A549 (cell line): ENCODE data around the gene ROPN1L. TPM values are rescaled to one million over a fixed set of nuclear protein-coding genes. Genes with fewer than 3 reads are reported as not detected.
A peak's percentile ranks its signal among the peaks of the same experiment; 100 is the strongest.

Source experiments
- ATAC-seq, 2 experiments: fragments of 200-7000 bp in 1 of 2; fragments of >200 bp in 1 of 2; cut with Nextera tagmentation in 1 of 2; cut with Tn5 transposase in 1 of 2; 3 replicates each; pipeline versions ENCODE4 v1.8.0 to v1.9.1; 2018 to 2020; ENCODE audit warnings: mild to moderate bottlenecking in 1 of 2, moderate library complexity in 1 of 2
- CTCF ChIA-PET: fragments of 300-600 bp; sonication (Branson Sonifier 250); formaldehyde crosslinking; extraction: SDS; loops from one replicate; lab custom pipeline; 2021; ENCODE audit warnings: antibody characterized with exemption, inconsistent platforms; lab: Yijun Ruan, JAX
- POLR2A ChIA-PET: fragments of 350-600 bp; formaldehyde crosslinking; extraction: SDS; loops from one replicate; lab custom pipeline; 2021; ENCODE audit warnings: antibody characterized with exemption, inconsistent platforms; lab: Yijun Ruan, JAX
- DNase-seq, 2 experiments: peaks; one replicate each; pipeline versions ENCODE4 v3.0.0 to v3.0.0-alpha.2; 2011 to 2016; ENCODE audit warnings: low read depth in 1 of 2, low spot score in 1 of 2
- FAIRE-seq: peaks from 2 replicates; lab custom pipeline; 2011; peaks lifted over from hg19 to GRCh38; lab: Jason Lieb, UNC
- H3K27ac ChIP-seq, 2 experiments: fragments of >200 bp; sonication (Bioruptor Twin); formaldehyde crosslinking; 3 replicates each; pipeline ENCODE4 v1.5.1; 2016 to 2017
- H3K4me1 ChIP-seq: fragments of >200 bp; sonication (Bioruptor Twin); formaldehyde crosslinking; 3 replicates; pipeline ENCODE4 v1.6.1; 2016
- H3K4me2 ChIP-seq: fragments of >200 bp; sonication (Bioruptor Twin); formaldehyde crosslinking; 3 replicates; pipeline ENCODE4 v1.6.1; 2016
- H3K4me3 ChIP-seq: fragments of >200 bp; sonication (Bioruptor Twin); formaldehyde crosslinking; 3 replicates; pipeline ENCODE4 v1.5.1; 2016
- H3K9me3 ChIP-seq: fragments of >200 bp; sonication (Bioruptor Twin); formaldehyde crosslinking; 3 replicates; pipeline ENCODE4 v1.6.1; 2016
- CBX2 ChIP-seq: fragments of 200-600 bp; sonication (generic); IDR thresholded peaks from 2 replicates; pipeline ENCODE4 v1.6.1; 2016; ENCODE audit warnings: low read depth, mild to moderate bottlenecking, borderline replicate concordance
- CHD4 ChIP-seq: fragments of 200-600 bp; sonication (generic); IDR thresholded peaks from 2 replicates; pipeline ENCODE4 v1.6.1; 2016; ENCODE audit warnings: antibody characterized with exemption, mild to moderate bottlenecking, borderline replicate concordance
- EHF ChIP-seq: fragments of 250-450 bp; sonication (Bioruptor Pico); IDR thresholded peaks from 2 replicates; pipeline ENCODE4 v1.5.0; 2020; ENCODE audit warnings: mild to moderate bottlenecking
- FOSB ChIP-seq: fragments of 250-450 bp; sonication (Bioruptor Pico); IDR thresholded peaks from 2 replicates; pipeline ENCODE4 v1.5.0; 2020; ENCODE audit warnings: mild to moderate bottlenecking, moderate library complexity
- FOSL2 ChIP-seq, 2 experiments: fragments of 450-650 bp in 1 of 2; fragments of >200 bp in 1 of 2; sonication (Bioruptor Twin) in 1 of 2; formaldehyde crosslinking; IDR thresholded peaks; 2 replicates each; pipeline versions ENCODE4 v1.5.0 to v1.6.1; 2016 to 2020; ENCODE audit warnings: mild to moderate bottlenecking in 1 of 2, moderate library complexity in 1 of 2
- FOXS1 ChIP-seq: fragments of 250-450 bp; sonication (Bioruptor Pico); IDR thresholded peaks from 2 replicates; pipeline ENCODE4 v1.5.0; 2020; ENCODE audit warnings: mild to moderate bottlenecking, moderate library complexity
- HDAC2 ChIP-seq: fragments of 200-600 bp; sonication (generic); IDR thresholded peaks from 2 replicates; pipeline ENCODE4 v1.6.1; 2016
- HOXA7 ChIP-seq: fragments of 250-450 bp; sonication (Bioruptor Pico); IDR thresholded peaks from 2 replicates; pipeline ENCODE4 v1.5.0; 2020; ENCODE audit warnings: mild to moderate bottlenecking, moderate library complexity
- HOXB13 ChIP-seq: fragments of 250-450 bp; sonication (Bioruptor Pico); IDR thresholded peaks from 2 replicates; pipeline ENCODE4 v1.5.0; 2020; ENCODE audit warnings: low read depth, mild to moderate bottlenecking, moderate library complexity
- JUNB ChIP-seq: fragments of >200 bp; sonication (Bioruptor Twin); formaldehyde crosslinking; IDR thresholded peaks from 2 replicates; pipeline ENCODE4 v1.6.1; 2016
- KDM1A ChIP-seq: fragments of 200-600 bp; sonication (generic); IDR thresholded peaks from 2 replicates; pipeline ENCODE4 v1.6.1; 2016; ENCODE audit warnings: low read depth, mild to moderate bottlenecking
- MAFK ChIP-seq: fragments of 450-650 bp; IDR thresholded peaks from 2 replicates; pipeline ENCODE4 v1.6.1; 2014; ENCODE audit not compliant: partially characterized antibody
- MAZ ChIP-seq: fragments of 150-350 bp; IDR thresholded peaks from 2 replicates; pipeline ENCODE4 v1.6.1; 2014; ENCODE audit warnings: antibody characterized with exemption, low read depth, low read length, borderline replicate concordance
- MYC ChIP-seq: IDR thresholded peaks from 2 replicates; pipeline ENCODE4 v1.6.1; 2012; ENCODE audit warnings: mild to moderate bottlenecking, inconsistent platforms, low read length, improper control_type of control experiment, borderline replicate concordance
- NFE2L2 ChIP-seq: fragments of 150-350 bp; conservative IDR thresholded peaks from 2 replicates; pipeline ENCODE4 v1.6.1; 2014; ENCODE audit warnings: low read length
- NR3C1 ChIP-seq: fragments of >200 bp; sonication (Bioruptor Twin); formaldehyde crosslinking; IDR thresholded peaks from 3 replicates; pipeline ENCODE4 v1.6.1; 2017
- POLR2A ChIP-seq: IDR thresholded peaks from 2 replicates; pipeline ENCODE4 v1.6.1; 2012; ENCODE audit warnings: mild to moderate bottlenecking, low read length
- POLR2AphosphoS2 ChIP-seq: conservative IDR thresholded peaks from 2 replicates; pipeline ENCODE4 v1.6.1; 2012; ENCODE audit warnings: low read length, improper control_type of control experiment, inconsistent platforms
- RAD21 ChIP-seq, 2 experiments: fragments of >200 bp in 1 of 2; sonication (Bioruptor Twin) in 1 of 2; formaldehyde crosslinking in 1 of 2; IDR thresholded peaks in 1 of 2; conservative IDR thresholded peaks in 1 of 2; 2 replicates in 1 of 2; 3 replicates in 1 of 2; pipeline ENCODE4 v1.6.1; 2012 to 2018; ENCODE audit warnings: inconsistent platforms in 1 of 2
- RARB ChIP-seq: fragments of 250-450 bp; sonication (Bioruptor Pico); IDR thresholded peaks from 2 replicates; pipeline ENCODE4 v1.8.0; 2021; ENCODE audit warnings: mild to moderate bottlenecking, moderate library complexity
- RCOR1 ChIP-seq: fragments of 150-350 bp; IDR thresholded peaks from 2 replicates; pipeline ENCODE4 v1.6.1; 2014; ENCODE audit warnings: antibody characterized with exemption, low read length, low read depth
- RFX5 ChIP-seq: fragments of 450-650 bp; IDR thresholded peaks from 2 replicates; pipeline ENCODE4 v1.7.1; 2014; ENCODE audit warnings: antibody characterized with exemption, mild to moderate bottlenecking, moderate library complexity
- RNF2 ChIP-seq: fragments of 200-600 bp; sonication (generic); IDR thresholded peaks from 2 replicates; pipeline ENCODE4 v1.6.1; 2016; ENCODE audit warnings: low read depth, mild to moderate bottlenecking, antibody characterized with exemption, moderate library complexity, borderline replicate concordance
- SMC3 ChIP-seq: fragments of >200 bp; sonication (Bioruptor Twin); formaldehyde crosslinking; IDR thresholded peaks from 3 replicates; pipeline ENCODE4 v1.6.1; 2018; ENCODE audit warnings: inconsistent platforms
- SREBF2 ChIP-seq: fragments of 450-650 bp; IDR thresholded peaks from 2 replicates; pipeline ENCODE4 v1.6.1; 2014; ENCODE audit warnings: mild to moderate bottlenecking, moderate library complexity
- TFCP2L1 ChIP-seq: fragments of 250-450 bp; sonication (Bioruptor Pico); IDR thresholded peaks from 2 replicates; pipeline ENCODE4 v1.5.0; 2021; ENCODE audit warnings: mild to moderate bottlenecking
- TP53 ChIP-seq: fragments of 250-450 bp; sonication (Bioruptor Pico); IDR thresholded peaks from 2 replicates; pipeline ENCODE4 v1.5.0; 2021; ENCODE audit warnings: mild to moderate bottlenecking, moderate library complexity
- ZFP36 ChIP-seq: fragments of 450-650 bp; IDR thresholded peaks from 2 replicates; pipeline ENCODE4 v1.6.1; 2014; ENCODE audit warnings: borderline replicate concordance; ENCODE audit not compliant: partially characterized antibody
- ZSCAN20 ChIP-seq: fragments of 250-450 bp; sonication (Bioruptor Pico); IDR thresholded peaks from 2 replicates; pipeline ENCODE4 v1.8.0; 2022; ENCODE audit warnings: mild to moderate bottlenecking, moderate library complexity
- WGBS: methylation state at CpG from one replicate; pipeline ENCODE4 v1.1.6; 2017; ENCODE audit errors: missing lambda C conversion rate; 5-methylcytosine and 5-hydroxymethylcytosine counted together
- polyA plus RNA-seq, 4 experiments: library from polyadenylated mRNA; depleted of rRNA in 3 of 4; stranded (reverse); fragments of >200 nt; fragmentation: RNase III in 1 of 4; extraction: RNeasy Plus Mini Kit Qiagen cat#74134 plus additional on column Dnase treatment in 1 of 4; gene quantifications; 2 replicates in 3 of 4; 3 replicates in 1 of 4; pipeline ENCODE4 v1.2.3, GENCODE V29; 2011 to 2017
- TF ChIP-seq, protein P1 (sequence below): fragments of >200 bp; sonication (Bioruptor Twin); formaldehyde crosslinking; IDR thresholded peaks from 3 replicates; pipeline ENCODE4 v1.6.1; 2016
- TF ChIP-seq, protein P2 (sequence below): IDR thresholded peaks from 2 replicates; pipeline ENCODE4 v1.6.1; 2012
- TF ChIP-seq, protein P3 (sequence below): fragments of 250-450 bp; sonication (Bioruptor Pico); IDR thresholded peaks from 2 replicates; pipeline ENCODE4 v1.5.0; 2020; ENCODE audit warnings: low read depth, mild to moderate bottlenecking, moderate library complexity
- TF ChIP-seq, protein P4 (sequence below): fragments of 250-450 bp; sonication (Bioruptor Pico); IDR thresholded peaks from 2 replicates; pipeline ENCODE4 v1.5.0; 2021; ENCODE audit warnings: mild to moderate bottlenecking, moderate library complexity, borderline replicate concordance
- TF ChIP-seq, protein P5 (sequence below): fragments of >200 bp; sonication (Bioruptor Twin); formaldehyde crosslinking; IDR thresholded peaks from 3 replicates; pipeline ENCODE4 v1.5.1; 2016
- TF ChIP-seq, protein P6 (sequence below): fragments of >200 bp; sonication (Bioruptor Twin); formaldehyde crosslinking; IDR thresholded peaks from 2 replicates; pipeline ENCODE4 v1.6.1; 2016

ROPN1L gene
- polyA plus RNA-seq, 2 of the 4 experiments (the other 2 are of a cell fraction): 0.83 to 1.4 TPM

DNA sequence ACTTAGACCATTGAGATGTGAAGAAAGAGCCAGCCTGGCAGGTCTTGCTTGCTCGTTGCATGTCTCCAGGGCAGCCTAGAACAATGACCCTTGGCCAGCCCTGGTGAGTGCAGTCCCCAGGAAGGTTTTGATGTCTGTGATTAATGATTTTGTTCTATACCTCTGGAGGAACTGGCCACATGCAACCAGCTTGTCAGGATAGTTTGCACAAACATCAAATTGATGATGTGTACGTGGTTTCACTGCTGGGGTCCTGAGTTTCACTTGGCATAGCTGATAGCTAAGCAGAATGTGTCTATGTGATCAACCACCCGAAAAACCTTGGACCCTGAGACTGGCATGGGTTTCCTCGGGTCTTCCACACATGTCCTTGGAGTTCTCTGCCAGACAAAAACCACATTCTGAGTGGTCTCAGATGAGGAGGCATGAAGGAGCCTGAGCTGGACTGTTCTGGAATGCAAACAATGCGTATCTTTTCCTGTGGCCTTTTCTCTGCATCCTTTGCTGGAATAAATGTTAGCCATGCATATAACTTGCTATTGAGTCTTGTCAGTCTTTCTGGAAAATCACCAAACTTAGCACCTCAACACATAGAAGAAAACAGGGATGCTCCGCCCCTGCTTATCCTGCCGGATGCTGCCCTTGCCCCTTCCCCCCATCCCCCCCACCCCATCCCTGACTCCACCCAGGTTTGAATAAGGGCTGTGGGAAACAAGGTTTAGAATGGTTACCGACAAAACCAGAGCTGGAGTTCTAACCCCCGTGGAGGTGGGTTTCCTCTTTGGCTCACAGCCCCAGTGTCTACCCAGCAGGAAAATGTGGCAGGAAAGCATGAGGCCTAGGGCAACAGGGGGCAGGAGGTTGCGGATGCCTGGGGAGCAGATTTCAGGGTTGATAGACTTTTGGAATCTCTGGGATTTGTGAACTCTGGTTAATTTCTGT is 72.1 kb downstream of the ROPN1L start:
- POLR2A ChIA-PET: interaction anchor here (0.7 to 1.2 kb wide), 2 partner anchors 38 to 39 kb away, joined by 3 to 5 read pairs; no protein-coding TSS in a partner anchor
- Histone ChIP-seq H3K4me2 (peak overlapping the region; percentile 69), H3K27ac (peak overlapping the region; percentile 71 to 83), H3K4me1 (peaks cover 55% of the 10 kb centered on the region), H3K4me3 (no peak overlapping the region), H3K9me3 (peaks cover 9% of the 10 kb centered on the region; the same call in 2 of the 3 replicates)
- CTCF ChIA-PET: interaction anchor here (1.0 to 1.4 kb wide), 2 partner anchors 11 to 61 kb away, joined by 3 to 5 read pairs; no protein-coding TSS in a partner anchor
- no peak for FAIRE-seq
- WGBS: 20% methylated on average over 10 of the region's 10 CpGs
- peak; percentile 52 to 89 for DNase-seq
- peak; percentile 60 to 73 for ATAC-seq
- TF ChIP-seq FOSB (CRISPR knock-in tag): no peak
- no peak for TF ChIP-seq SREBF2
- TF ChIP-seq ZFP36: no peak
- no peak for TF ChIP-seq MAZ
- no peak for TF ChIP-seq RCOR1
- TF ChIP-seq POLR2AphosphoS2: no peak
- TF ChIP-seq NR3C1: no peak
- no peak for TF ChIP-seq RARB (CRISPR knock-in tag)
- no peak for TF ChIP-seq RNF2
- no peak for TF ChIP-seq RFX5
- no peak for TF ChIP-seq HOXA7
- TF ChIP-seq CBX2: no peak
- no peak for TF ChIP-seq JUNB
- TF ChIP-seq EHF (CRISPR knock-in tag): 0 out of 2 replicates have a peak, but pooled peaks have one; percentile 24
- TF ChIP-seq, protein P1, sequence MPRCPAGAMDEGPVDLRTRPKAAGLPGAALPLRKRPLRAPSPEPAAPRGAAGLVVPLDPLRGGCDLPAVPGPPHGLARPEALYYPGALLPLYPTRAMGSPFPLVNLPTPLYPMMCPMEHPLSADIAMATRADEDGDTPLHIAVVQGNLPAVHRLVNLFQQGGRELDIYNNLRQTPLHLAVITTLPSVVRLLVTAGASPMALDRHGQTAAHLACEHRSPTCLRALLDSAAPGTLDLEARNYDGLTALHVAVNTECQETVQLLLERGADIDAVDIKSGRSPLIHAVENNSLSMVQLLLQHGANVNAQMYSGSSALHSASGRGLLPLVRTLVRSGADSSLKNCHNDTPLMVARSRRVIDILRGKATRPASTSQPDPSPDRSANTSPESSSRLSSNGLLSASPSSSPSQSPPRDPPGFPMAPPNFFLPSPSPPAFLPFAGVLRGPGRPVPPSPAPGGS: no peak
- no peak for TF ChIP-seq KDM1A
- TF ChIP-seq, protein P2, sequence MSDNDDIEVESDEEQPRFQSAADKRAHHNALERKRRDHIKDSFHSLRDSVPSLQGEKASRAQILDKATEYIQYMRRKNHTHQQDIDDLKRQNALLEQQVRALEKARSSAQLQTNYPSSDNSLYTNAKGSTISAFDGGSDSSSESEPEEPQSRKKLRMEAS: peak; percentile 32
- TF ChIP-seq, protein P3, sequence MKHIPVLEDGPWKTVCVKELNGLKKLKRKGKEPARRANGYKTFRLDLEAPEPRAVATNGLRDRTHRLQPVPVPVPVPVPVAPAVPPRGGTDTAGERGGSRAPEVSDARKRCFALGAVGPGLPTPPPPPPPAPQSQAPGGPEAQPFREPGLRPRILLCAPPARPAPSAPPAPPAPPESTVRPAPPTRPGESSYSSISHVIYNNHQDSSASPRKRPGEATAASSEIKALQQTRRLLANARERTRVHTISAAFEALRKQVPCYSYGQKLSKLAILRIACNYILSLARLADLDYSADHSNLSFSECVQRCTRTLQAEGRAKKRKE: no peak
- no peak for TF ChIP-seq RAD21 (conservative IDR thresholded peaks at IDR 0.05 in 1 of 2, IDR thresholded peaks at IDR 0.05 in 1 of 2)
- no peak for TF ChIP-seq HDAC2
- 0 out of 2 replicates have a peak, but pooled peaks have one; percentile 57 for TF ChIP-seq ZSCAN20 (CRISPR knock-in tag)
- TF ChIP-seq CHD4: no peak; the same call in 1 of the 2 replicates
- TF ChIP-seq TFCP2L1 (CRISPR knock-in tag): no peak
- TF ChIP-seq HOXB13 (CRISPR knock-in tag): 0 out of 2 replicates have a peak, but pooled peaks have one; percentile 15
- TF ChIP-seq POLR2A: no peak
- TF ChIP-seq, protein P4, sequence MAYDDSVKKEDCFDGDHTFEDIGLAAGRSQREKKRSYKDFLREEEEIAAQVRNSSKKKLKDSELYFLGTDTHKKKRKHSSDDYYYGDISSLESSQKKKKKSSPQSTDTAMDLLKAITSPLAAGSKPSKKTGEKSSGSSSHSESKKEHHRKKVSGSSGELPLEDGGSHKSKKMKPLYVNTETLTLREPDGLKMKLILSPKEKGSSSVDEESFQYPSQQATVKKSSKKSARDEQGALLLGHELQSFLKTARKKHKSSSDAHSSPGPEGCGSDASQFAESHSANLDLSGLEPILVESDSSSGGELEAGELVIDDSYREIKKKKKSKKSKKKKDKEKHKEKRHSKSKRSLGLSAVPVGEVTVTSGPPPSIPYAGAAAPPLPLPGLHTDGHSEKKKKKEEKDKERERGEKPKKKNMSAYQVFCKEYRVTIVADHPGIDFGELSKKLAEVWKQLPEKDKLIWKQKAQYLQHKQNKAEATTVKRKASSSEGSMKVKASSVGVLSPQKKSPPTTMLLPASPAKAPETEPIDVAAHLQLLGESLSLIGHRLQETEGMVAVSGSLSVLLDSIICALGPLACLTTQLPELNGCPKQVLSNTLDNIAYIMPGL (CRISPR knock-in tag): no peak
- TF ChIP-seq, protein P5, sequence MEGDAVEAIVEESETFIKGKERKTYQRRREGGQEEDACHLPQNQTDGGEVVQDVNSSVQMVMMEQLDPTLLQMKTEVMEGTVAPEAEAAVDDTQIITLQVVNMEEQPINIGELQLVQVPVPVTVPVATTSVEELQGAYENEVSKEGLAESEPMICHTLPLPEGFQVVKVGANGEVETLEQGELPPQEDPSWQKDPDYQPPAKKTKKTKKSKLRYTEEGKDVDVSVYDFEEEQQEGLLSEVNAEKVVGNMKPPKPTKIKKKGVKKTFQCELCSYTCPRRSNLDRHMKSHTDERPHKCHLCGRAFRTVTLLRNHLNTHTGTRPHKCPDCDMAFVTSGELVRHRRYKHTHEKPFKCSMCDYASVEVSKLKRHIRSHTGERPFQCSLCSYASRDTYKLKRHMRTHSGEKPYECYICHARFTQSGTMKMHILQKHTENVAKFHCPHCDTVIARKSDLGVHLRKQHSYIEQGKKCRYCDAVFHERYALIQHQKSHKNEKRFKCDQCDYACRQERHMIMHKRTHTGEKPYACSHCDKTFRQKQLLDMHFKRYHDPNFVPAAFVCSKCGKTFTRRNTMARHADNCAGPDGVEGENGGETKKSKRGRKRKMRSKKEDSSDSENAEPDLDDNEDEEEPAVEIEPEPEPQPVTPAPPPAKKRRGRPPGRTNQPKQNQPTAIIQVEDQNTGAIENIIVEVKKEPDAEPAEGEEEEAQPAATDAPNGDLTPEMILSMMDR: no peak
- no peak for TF ChIP-seq MYC
- TF ChIP-seq TP53 (CRISPR knock-in tag): no peak
- TF ChIP-seq NFE2L2: no peak
- TF ChIP-seq FOSL2 (IDR thresholded peaks at IDR 0.05): no peak
- TF ChIP-seq FOSL2 (CRISPR knock-in tag; IDR thresholded peaks at IDR 0.05): no peak
- TF ChIP-seq SMC3: no peak
- TF ChIP-seq FOXS1 (CRISPR knock-in tag): no peak
- no peak for TF ChIP-seq MAFK
- TF ChIP-seq, protein P6, sequence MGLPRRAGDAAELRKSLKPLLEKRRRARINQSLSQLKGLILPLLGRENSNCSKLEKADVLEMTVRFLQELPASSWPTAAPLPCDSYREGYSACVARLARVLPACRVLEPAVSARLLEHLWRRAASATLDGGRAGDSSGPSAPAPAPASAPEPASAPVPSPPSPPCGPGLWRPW: no peak
